GM18909 (cell line): ENCODE results near the gene CEP112.

Experiments
- ATAC-seq: cut with Tn5 transposase; IDR thresholded peaks from one replicate; pipeline ENCODE4 v1.9.1; 2021; ENCODE audit warnings: mild to moderate bottlenecking; ENCODE audit not compliant: unreplicated experiment, poor library complexity

Gene CEP112

DNA sequence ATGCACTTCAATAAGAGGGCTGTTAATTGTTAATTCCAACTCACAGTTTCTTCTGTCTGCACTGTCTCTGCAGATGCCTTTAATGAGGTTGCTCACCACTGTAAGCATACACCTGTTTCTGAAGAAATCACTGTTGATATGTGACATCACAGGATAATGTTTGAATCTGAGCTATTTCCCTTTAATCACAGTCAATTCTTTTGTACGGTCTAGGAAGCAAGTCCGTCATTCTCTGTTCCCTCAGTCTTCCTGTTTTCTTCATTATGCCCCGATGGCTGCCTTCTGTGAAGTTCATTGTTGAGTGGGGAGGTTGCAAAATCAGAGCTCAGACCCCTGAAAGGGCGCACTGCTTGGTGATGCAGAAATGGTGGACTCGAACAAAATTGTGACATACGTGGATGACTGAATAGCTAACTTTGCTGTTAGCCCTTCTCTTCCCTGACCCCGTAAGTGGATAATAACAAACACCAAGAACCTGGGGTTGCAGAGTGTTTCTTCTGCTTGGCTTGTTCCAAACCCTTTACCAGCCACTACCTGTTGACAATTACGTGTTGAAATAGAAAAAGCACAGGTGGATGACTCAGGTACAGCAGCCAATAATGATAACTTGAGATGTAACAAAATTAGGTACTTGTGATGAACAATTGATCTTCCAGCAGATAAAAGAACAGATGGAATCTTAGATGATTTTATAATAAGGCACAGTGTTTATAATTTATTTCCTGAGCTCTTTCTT, 558.6 kb downstream of the CEP112 start:
- ATAC-seq: no peak

DNA sequence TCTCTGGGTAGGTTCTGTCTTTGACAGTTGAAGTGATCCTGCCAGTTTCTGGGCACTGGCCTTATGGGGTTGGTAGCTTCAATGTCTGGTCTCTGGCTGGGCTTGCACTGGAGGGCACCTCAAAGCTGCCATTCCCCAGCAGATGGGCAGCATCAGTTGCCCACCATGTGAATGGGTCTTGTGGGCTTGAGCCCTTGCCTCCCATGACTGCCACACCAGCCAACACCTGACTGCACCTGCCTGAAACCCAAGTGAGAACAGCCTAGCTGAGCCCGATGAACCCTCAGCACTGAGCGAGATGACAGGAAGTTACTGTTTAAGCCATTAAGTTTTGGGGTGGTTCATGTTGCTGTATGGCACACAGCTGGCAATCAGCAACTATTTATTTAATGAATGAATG, 561.4 kb downstream of the CEP112 start:
- ATAC-seq: no peak

DNA sequence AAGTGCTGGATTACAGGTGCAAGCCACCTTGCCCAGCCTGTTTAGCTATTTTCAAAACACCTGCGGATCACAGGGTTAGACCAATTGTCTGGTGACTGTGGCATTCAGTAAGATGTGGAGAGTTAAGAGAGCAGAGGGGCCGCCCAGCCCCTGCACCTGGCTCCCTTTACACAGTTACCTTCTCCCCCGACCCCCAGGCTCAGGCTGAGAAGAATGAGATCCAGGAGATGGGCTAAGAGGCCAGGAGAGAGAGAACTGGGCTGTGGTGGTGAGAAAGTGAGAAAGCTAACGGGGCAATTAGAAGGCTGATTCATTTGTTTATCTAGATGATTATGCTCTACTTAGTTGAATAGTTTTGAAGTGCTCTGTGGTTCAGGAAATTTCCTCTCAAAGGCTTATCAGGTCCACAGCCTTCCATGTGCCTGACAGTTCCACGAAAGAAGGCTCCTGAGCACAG, 562.7 kb downstream of the CEP112 start:
- no peak for ATAC-seq

DNA sequence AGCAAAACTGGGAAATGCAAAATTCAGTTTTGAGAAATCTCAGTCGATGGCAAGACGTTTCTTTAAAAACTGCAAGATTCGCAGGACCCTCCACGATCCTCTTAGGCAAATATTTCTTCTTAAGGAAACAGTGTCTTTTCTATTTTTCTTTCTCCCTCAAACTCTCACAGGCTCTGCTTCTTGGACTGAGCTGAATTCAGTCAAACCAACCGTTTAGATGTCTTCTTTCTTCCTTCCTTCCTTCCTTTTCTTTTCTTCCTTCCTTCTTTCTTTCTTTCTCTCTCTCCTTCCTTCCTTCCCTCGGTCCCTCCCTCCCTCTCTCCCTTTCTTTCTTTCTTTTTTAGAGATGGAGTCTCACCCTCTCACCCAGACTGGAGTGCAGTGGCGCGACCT, 563.3 kb downstream of the CEP112 start:
- no peak for ATAC-seq

DNA sequence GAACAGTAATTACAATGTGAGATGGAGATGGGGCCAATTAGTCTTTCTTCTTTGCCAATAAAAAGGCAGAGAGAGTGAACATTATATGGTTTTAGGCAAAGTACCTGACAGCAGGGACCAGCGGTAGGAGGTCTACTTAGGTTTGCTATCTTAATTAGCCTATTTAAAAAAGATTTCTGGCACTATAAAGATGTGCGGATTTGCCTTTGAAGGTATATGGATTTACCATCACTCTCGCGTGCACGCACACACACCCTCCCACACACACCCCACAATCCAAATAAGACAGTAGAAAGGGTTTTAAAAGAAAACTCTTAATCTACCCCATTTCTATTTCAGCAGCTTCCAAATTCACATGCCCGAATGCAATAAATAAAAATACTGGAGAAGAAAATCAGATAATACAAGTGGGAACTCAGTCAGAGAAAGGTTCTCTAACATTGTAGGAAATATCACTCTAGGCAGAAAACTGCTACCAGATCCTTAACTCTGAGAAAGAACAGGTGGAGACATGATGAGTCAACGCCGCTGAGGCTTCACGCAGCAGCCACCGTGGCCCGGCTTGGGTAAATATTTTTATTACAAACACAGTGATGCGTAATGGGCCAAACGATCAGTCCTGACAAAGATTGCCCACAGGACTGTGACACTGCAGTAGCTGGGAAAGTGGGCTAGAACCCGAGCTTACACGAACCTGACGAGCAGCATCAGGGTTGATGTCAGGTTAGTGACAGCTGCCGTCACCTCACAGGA, 563.9 kb downstream of the CEP112 start:
- no peak for ATAC-seq

DNA sequence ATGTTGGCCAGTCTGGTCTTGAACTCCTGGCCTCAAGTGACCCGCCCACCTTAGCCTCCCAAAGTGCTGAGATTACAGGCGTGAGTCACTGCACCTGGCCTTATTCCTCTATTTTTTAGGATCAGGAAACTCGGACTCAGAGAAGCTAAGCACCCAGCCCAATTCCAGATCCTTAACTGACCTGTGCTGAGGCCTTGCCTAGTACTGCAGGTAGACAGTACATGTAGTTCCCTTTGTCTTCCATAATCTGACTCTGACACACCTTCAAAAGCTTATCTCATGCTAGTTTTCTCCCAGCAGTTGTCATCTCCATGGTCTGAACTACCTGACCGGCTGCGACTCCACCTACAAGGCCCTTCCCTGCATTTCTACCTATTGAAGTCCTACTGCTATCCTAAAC, 564.8 kb downstream of the CEP112 start:
- ATAC-seq: no peak

DNA sequence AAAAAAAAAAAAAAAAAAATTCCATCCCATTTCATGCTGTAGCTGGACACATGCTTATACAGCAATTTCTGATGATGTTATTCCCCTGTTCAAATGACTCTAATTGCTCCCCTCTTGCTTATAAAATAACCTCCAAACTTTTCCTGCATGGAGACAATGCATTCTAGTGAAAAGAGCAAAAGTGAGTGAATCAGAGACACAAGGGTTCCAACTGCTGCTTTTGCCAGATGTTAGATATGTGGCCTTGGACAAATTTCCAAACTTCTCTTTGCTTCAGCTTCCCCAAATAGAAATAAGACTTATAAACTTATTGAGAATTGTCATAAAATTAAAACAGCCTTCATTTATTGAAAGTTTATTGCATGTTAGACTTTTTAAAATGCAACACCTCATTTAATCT, 565.5 kb downstream of the CEP112 start:
- no peak for ATAC-seq

DNA sequence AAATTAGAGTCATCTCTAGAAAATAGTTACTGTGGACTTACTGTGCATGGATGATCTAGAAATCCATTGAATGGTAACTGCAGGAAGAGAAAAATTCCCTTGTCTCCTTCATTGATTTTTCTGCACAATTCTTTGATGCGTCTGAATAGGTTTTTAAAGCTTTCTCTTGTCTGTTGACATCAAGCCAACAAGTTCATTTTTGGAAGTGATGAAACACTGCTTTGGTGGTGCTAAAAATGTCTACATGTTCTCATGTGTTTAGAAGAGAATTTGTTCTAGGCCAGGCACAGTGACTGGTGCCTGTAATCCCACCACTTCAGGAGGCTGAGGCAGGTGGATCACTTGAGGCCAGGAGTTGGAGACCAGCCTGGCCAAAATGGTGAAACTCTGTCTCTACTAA, 573.4 kb downstream of the CEP112 start:
- no peak for ATAC-seq

DNA sequence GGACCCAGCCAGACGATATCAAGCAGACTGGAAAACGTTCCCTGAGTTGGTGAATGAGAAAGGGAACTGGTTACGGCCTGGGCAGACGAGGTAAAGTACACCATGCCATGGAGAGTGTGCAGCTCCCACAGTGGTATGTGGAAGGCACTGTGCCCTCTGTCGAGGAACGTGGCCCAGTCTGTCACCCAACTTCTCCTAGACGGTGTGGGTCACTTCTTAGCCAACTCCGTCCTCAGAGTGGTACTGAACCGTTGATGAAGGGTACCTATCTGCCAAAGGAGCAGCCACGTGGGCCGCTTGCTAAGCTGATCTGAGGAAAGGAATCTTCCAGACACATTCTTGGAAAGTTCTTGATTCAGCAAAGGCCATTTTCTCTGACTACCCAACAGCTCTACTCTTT, 574.4 kb downstream of the CEP112 start:
- ATAC-seq: no peak

DNA sequence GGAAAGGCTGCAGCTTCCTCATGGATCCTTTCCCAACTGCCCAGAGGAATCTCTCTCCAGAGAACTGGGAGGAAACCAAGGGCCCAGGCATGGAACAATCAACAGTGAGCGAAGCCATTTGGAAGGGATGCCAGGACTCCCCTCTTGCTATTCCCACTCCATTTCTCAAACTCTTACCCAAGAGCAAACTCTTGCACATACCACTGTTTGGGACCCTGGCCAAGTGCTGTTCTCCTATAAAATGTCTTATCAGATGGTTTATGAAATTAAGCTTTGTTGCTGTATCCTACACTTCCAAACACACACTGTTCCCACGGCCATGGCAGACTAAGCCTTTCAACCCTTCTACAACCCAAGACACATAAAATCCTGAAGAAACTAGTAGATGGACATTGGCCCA, 582.2 kb downstream of the CEP112 start:
- no peak for ATAC-seq

DNA sequence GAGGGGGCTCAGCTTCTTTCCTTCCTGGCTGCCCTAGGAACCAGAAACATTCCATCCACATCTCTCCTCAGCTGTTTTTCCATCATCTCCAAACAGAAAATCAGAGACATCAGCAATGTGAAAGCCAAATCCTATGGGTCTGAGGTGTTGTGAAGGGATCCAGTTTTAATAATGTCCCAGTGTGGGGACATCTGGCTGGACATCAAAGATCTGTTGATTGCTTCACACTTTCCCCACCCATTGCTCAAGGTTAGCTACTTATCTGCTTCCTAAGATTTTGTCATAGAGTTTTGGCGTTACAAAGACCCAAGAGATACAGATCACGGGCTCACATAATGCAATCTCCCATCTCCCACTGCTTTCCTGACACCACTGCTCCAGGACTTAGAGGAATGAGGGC, 582.6 kb downstream of the CEP112 start:
- no peak for ATAC-seq

DNA sequence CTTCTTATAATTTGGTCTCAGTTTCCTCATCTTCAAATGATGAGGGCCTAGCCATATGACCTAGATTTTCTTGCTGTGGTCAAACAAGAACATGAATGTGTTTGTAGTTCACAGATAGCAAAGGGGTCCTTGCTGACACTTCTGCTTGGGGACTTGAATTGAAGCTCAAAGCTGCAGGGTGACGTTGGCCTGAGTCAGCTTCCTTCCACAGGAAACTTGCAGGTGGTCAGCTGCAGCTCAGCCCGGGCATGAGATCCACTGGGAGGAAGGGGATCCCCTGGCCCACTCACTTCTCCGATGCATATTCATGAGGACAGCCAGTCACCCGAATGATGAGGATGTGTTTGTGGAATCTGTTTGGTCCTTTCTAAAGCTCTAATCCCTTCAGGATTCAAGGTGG, 587.9 kb downstream of the CEP112 start:
- no peak for ATAC-seq

DNA sequence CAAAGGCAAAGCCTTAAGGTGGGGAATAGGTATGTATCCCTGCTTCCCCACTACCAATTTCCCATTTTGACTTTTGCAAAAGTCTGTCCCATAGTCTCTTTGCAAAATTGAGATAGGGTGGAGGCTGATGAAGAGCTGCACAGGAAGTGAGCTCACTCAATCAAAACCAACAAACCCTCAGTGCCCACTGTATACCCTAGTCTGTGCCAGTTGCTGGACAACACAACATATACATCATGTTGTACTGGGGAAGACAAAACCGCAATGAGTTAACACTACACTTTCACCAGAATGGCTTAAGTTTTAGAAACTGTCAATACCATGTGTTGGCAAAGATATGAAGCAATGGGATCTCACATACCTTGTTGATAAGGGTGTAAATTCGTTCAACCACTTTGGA, 590.1 kb downstream of the CEP112 start:
- no peak for ATAC-seq

DNA sequence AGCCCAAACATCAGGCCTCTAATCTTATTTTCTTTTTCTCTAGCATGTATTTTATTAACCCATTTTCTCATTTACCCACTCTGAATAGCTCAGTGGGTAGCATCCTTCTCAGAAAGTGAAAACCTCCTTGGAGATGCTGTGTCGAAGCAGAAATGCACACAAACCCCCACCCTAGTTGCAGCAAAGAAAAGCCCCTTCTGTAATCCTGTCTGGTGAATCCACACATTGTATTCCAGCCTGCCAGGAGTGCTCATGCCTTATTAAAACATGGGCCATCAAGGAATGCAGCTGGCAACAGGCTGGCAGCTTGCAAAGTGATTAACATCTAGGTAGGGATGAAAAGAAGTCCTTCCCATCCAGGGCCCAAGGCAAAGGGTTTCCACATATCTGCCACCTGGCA, 590.8 kb downstream of the CEP112 start:
- ATAC-seq: no peak

DNA sequence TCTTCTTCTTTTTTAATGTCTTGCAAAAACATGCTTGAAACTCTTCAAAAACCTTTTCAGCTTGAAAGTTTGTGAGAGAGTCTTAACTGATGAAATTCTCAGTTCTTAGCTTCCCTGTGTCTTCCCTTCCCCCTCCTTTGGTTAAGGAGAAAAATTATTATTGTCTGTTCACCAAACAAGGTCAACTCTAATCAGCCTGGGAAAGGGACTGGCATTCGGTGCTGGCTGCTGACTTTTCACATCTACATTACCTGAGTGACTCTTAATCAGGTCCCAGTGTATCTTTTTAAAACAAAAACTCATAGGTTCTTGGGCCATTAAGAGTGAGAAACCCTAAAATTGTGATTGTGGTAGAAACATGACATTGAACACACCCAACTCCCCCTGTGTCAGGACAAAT, 591.4 kb downstream of the CEP112 start:
- ATAC-seq: no peak

DNA sequence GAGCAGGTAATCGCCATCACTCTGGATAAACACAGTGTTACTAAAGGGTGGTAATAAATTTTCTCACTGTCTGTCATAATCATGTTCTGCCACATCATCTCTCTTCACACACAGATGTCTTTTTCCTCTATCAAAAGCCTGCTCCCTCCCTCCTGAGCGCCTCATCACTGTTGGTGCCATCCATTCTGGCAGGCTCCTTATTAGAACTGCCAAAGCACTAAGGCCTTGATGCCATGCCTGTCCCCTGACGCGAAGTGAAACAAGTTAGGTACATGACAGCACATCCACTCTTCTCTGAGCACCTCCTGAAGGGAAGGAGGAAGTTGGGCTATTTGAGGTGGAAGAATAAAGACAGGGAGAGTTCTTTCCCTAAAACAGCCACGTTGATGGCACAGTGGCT, 592.3 kb downstream of the CEP112 start:
- ATAC-seq: no peak

DNA sequence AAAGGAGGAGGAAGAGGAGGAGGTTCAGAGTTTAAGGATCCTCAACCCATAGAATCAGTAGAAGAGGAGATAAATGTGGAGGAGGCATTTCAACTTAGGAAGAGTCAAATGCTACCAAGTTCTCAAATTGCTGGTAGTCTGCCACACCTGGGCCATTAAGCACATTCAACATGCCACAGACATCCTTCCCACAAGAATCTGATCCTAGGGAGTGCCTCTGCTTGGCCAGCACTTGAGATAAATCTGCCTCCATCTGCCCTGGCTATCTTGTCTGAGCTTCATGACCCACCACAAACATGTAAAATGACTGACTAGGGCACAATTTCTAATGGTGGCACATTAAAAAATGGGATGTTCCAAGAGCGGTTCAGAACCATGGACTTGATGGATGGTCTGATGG, 593.2 kb downstream of the CEP112 start:
- no peak for ATAC-seq

DNA sequence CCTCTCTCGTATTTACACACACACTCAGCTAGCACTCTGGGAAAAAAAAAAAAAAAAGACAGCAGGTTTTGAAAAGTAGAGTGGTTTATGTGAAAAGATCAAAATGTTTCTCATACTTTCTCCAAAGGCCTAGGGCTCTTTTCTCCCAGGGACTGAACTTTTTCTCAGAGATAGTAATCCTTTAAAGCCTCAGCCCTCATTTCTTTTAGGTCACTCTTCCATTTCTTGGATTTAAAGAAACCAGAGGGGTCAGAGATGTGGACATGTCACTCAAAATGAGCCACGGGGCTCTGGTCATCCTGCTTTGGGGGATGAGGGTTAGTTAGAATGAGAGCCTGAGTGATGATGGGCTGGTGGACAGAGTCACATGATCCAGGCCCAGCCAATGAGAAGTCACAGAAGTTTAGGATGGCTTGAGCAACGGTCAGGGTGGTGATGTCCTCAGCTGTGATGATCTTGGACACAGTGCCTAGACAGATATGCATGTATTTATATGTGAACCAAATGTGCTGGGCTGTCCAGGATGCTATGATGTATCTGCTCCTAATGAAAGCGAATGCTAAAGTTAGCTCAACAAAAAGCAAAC, 596.8 kb downstream of the CEP112 start:
- no peak for ATAC-seq

DNA sequence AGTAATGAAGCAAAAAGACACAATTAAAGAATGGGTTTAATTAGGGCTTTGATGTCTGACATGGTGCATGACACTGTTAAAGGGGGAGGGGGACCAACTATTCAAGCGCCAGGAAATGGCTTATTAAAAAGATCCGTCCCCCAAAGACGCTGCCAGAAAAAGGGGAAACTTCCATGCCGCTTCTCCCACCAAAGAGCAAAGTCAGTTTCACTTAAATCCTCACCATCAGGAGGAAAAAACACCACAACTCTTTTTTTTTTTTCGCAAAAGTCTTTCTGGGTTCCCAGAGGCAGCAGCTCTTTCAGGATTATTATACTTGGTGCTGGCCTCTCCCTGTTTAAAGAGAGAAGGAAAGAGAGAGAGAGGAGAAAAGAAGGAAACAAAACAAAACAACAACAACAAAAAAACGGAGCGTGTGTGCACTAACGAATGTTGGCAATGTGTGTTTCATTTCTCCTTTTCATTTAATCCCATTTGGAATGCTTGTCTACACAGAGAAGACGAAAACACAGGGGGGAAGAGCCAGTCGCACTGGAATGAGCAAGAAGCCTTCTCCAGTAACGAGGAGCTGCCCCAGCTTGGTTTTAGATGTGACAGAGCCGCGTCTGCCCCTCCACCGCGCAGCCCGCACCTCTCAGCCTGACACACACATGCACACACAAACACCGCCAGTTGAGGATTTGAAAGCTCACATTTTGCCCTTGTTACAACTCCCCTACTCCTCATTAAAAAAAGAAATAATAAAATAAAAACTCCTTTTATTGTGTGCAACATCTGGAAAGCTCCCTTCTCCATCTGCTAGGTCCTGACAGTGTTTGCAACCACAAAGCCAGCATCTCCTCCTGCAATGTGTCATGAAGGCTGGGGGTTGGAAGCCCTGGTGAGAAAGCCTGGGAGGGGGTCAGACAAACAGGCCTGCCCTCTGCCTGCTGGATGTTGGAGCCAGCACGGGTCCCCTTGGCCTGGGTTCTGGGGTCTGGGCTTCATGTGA, 597.8 kb downstream of the CEP112 start:
- ATAC-seq: no peak

DNA sequence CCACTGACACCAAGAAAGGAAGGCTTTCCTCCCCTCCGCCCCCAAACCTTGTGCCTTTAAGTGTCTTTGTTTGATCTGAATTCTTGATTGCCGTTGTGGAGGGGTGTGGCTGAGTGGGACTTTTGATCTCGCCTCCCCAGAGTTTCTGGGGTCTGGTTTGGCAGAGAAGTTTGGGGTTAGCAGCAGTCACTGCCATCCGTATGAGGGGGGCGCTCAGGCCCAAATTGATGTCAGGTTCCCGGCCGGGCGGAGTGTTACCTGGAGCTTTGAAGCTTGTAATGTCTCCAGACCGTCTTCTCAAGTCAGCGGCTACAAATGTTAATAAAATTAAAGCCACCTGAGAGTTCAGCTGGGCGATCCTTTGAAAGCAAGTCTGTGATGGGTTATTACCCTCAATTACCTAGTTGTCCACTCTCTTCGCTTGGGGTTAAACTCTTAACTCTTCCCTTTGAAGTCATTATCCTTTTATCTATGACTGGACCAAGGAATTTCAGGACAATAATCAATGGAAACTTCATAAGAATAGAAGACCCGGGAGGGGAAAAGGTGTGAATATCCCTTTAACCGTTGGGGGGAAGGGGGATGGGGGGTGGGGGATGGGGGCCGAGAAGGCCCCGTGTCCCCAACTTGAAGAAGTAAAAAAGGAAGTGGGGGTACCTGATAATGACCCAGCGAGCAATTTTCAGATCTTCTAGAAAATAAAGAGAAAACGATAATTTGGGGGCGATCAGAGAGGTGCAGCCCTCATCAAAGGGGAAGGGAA, 598.7 kb downstream of the CEP112 start:
- no peak for ATAC-seq
